Rectal smooth muscle tissue (tissue), 1 donor: ENCODE measurements around the gene SMYD3.

Experiments used
- H3K27ac ChIP-seq: one replicate; pipeline ENCODE4 v1.7.0; 2013; ENCODE audit warnings: low read depth, low read length, inconsistent platforms
- H3K27me3 ChIP-seq: one replicate; pipeline ENCODE4 v1.7.0; 2013; ENCODE audit warnings: low read length; ENCODE audit not compliant: control insufficient read depth, insufficient read depth
- H3K36me3 ChIP-seq: one replicate; pipeline ENCODE4 v1.7.0; 2013; ENCODE audit warnings: low read length; ENCODE audit not compliant: control insufficient read depth, insufficient read depth
- H3K4me1 ChIP-seq: one replicate; pipeline ENCODE4 v1.7.0; 2013; ENCODE audit warnings: low read length; ENCODE audit not compliant: control insufficient read depth, insufficient read depth
- H3K4me3 ChIP-seq: one replicate; pipeline ENCODE4 v1.7.0; 2013; ENCODE audit warnings: low read length
- H3K9ac ChIP-seq: one replicate; pipeline ENCODE4 v1.7.0; 2013; ENCODE audit warnings: low read length

The SMYD3 gene

GRCh38 chr1:245871191-245871590 is 635.9 kb downstream of the SMYD3 start:
- Histone ChIP-seq H3K4me1 (peaks cover 12% of the 10 kb centered on the region), H3K27ac (no peak overlapping the region)

GRCh38 chr1:245870698-245871097 is 636.4 kb downstream of the SMYD3 start:
- Histone ChIP-seq H3K27me3 (no peaks in the 10 kb centered on the region), H3K36me3 (no peaks in the 10 kb centered on the region), H3K4me1 (peaks cover 12% of the 10 kb centered on the region), H3K27ac (no peak overlapping the region), H3K9ac (no peak overlapping the region), H3K4me3 (no peak overlapping the region)

More at GRCh38 chr1:245871191-245871590, 635.9 kb downstream of the SMYD3 start:
- Histone ChIP-seq H3K36me3 (no peaks in the 10 kb centered on the region), H3K27me3 (no peaks in the 10 kb centered on the region), H3K4me3 (no peak overlapping the region), H3K9ac (no peak overlapping the region)

GRCh38 chr1:245869847-245870246 is 637.2 kb downstream of the SMYD3 start:
- Histone ChIP-seq H3K27ac (no peak overlapping the region), H3K36me3 (no peaks in the 10 kb centered on the region), H3K4me3 (no peak overlapping the region), H3K9ac (no peak overlapping the region), H3K27me3 (no peaks in the 10 kb centered on the region), H3K4me1 (peaks cover 5% of the 10 kb centered on the region)

GRCh38 chr1:245867738-245868137 is 639.3 kb downstream of the SMYD3 start:
- H3K4me1 ChIP-seq: no peaks in the 10 kb centered on the region
- no peaks in the 10 kb centered on the region for H3K36me3 ChIP-seq
- H3K9ac ChIP-seq: no peak overlapping the region
- H3K27me3 ChIP-seq: no peaks in the 10 kb centered on the region
- H3K4me3 ChIP-seq: no peak overlapping the region
- H3K27ac ChIP-seq: no peak overlapping the region

- Histone ChIP-seq H3K4me3 (no peak overlapping the region), H3K9ac (no peak overlapping the region), H3K27ac (no peak overlapping the region), H3K36me3 (no peaks in the 10 kb centered on the region), H3K4me1 (peaks cover 7% of the 10 kb centered on the region), H3K27me3 (no peaks in the 10 kb centered on the region)
Observed at GRCh38 chr1:245864872-245865271, 642.2 kb downstream of the SMYD3 start.

- no peak overlapping the region for H3K4me3 ChIP-seq
- H3K36me3 ChIP-seq: no peaks in the 10 kb centered on the region
- H3K4me1 ChIP-seq: peaks cover 7% of the 10 kb centered on the region
- H3K9ac ChIP-seq: no peak overlapping the region
- H3K27ac ChIP-seq: no peak overlapping the region
- no peaks in the 10 kb centered on the region for H3K27me3 ChIP-seq
Observed at GRCh38 chr1:245863566-245864184, 643.4 kb downstream of the SMYD3 start.

- H3K27ac ChIP-seq: no peak overlapping the region
- no peaks in the 10 kb centered on the region for H3K27me3 ChIP-seq
- H3K9ac ChIP-seq: no peak overlapping the region
- H3K4me3 ChIP-seq: no peak overlapping the region
- peaks cover 7% of the 10 kb centered on the region for H3K4me1 ChIP-seq
- H3K36me3 ChIP-seq: no peaks in the 10 kb centered on the region
Observed at GRCh38 chr1:245862812-245863540, 644.1 kb downstream of the SMYD3 start.

- Histone ChIP-seq H3K36me3 (no peaks in the 10 kb centered on the region), H3K4me1 (peaks cover 7% of the 10 kb centered on the region), H3K4me3 (no peak overlapping the region), H3K27me3 (no peaks in the 10 kb centered on the region), H3K27ac (no peak overlapping the region), H3K9ac (no peak overlapping the region)
Observed at GRCh38 chr1:245860657-245861544, 646.2 kb downstream of the SMYD3 start.

GRCh38 chr1:245859493-245860114 is 647.5 kb downstream of the SMYD3 start:
- H3K9ac ChIP-seq: no peak overlapping the region
- no peak overlapping the region for H3K27ac ChIP-seq
- peaks cover 7% of the 10 kb centered on the region for H3K4me1 ChIP-seq
- H3K27me3 ChIP-seq: no peaks in the 10 kb centered on the region
- H3K4me3 ChIP-seq: no peak overlapping the region
- H3K36me3 ChIP-seq: no peaks in the 10 kb centered on the region

- Histone ChIP-seq H3K27me3 (no peaks in the 10 kb centered on the region), H3K9ac (no peak overlapping the region), H3K36me3 (no peaks in the 10 kb centered on the region), H3K4me1 (peaks cover 7% of the 10 kb centered on the region), H3K27ac (no peak overlapping the region), H3K4me3 (no peak overlapping the region)
Observed at GRCh38 chr1:245858722-245859492, 648.2 kb downstream of the SMYD3 start.

GRCh38 chr1:245858022-245858721 is 648.9 kb downstream of the SMYD3 start:
- H3K27me3 ChIP-seq: no peaks in the 10 kb centered on the region
- no peaks in the 10 kb centered on the region for H3K36me3 ChIP-seq
- no peak overlapping the region for H3K27ac ChIP-seq
- peaks cover 7% of the 10 kb centered on the region for H3K4me1 ChIP-seq
- H3K4me3 ChIP-seq: no peak overlapping the region
- no peak overlapping the region for H3K9ac ChIP-seq
